Trophoblast cell (in vitro differentiated cells and primary cell): ENCODE measurements around the gene RDH5.

Experiments used
- DNase-seq, 2 donors: peaks; one replicate each; pipeline ENCODE4 v3.0.0-alpha.2; 2016
- H2AFZ ChIP-seq: 2 replicates; pipeline ENCODE4 v1.6.1; 2013; ENCODE audit warnings: low read length, moderate library complexity, mild to moderate bottlenecking; ENCODE audit not compliant: insufficient read depth, poor library complexity
- H2AK5ac ChIP-seq: 2 replicates; pipeline ENCODE4 v1.6.1; 2013; ENCODE audit warnings: mild to moderate bottlenecking, low read length
- H2BK120ac ChIP-seq: 2 replicates; pipeline ENCODE4 v1.6.1; 2013; ENCODE audit warnings: low read length, mild to moderate bottlenecking, moderate library complexity; ENCODE audit not compliant: insufficient read depth, poor library complexity
- H2BK12ac ChIP-seq: 2 replicates; pipeline ENCODE4 v1.6.1; 2013; ENCODE audit warnings: mild to moderate bottlenecking, low read length, moderate library complexity
- H2BK5ac ChIP-seq: 2 replicates; pipeline ENCODE4 v1.6.1; 2013; ENCODE audit warnings: low read length, low read depth, moderate library complexity, mild to moderate bottlenecking; ENCODE audit not compliant: poor library complexity
- H3K14ac ChIP-seq: 2 replicates; pipeline ENCODE4 v1.6.1; 2013; ENCODE audit warnings: mild to moderate bottlenecking, low read length
- H3K18ac ChIP-seq: 2 replicates; pipeline ENCODE4 v1.6.1; 2013; ENCODE audit warnings: mild to moderate bottlenecking, low read length
- H3K23ac ChIP-seq: 2 replicates; pipeline ENCODE4 v1.6.1; 2013; ENCODE audit warnings: low read length
- H3K27ac ChIP-seq: 2 replicates; pipeline ENCODE4 v1.5.1; 2013; ENCODE audit warnings: low read depth, mild to moderate bottlenecking, inconsistent platforms, low read length, moderate library complexity
- H3K27me3 ChIP-seq: 2 replicates; pipeline ENCODE4 v1.6.1; 2013; ENCODE audit warnings: inconsistent platforms, mild to moderate bottlenecking, low read length, moderate library complexity; ENCODE audit not compliant: insufficient read depth
- H3K36me3 ChIP-seq, 2 experiments: 1 replicate in 1 of 2; 2 replicates in 1 of 2; pipeline ENCODE4 v1.6.1; 2013; ENCODE audit warnings: low read length in 2 of 2, mild to moderate bottlenecking in 2 of 2, moderate library complexity in 1 of 2; ENCODE audit not compliant: insufficient read depth in 2 of 2, control insufficient read depth in 1 of 2
- H3K4ac ChIP-seq: 2 replicates; pipeline ENCODE4 v1.6.1; 2013; ENCODE audit warnings: low read depth, mild to moderate bottlenecking, low read length, moderate library complexity
- H3K4me1 ChIP-seq, 2 experiments: 1 replicate in 1 of 2; 2 replicates in 1 of 2; pipeline ENCODE4 v1.6.1; 2013; ENCODE audit warnings: low read length in 2 of 2, mild to moderate bottlenecking in 2 of 2, moderate library complexity in 1 of 2; ENCODE audit not compliant: insufficient read depth in 2 of 2, control insufficient read depth in 1 of 2
- H3K4me2 ChIP-seq: 2 replicates; pipeline ENCODE4 v1.6.1; 2013; ENCODE audit warnings: inconsistent platforms, mild to moderate bottlenecking, low read length, moderate library complexity
- H3K4me3 ChIP-seq: 2 replicates; pipeline ENCODE4 v1.5.1; 2013; ENCODE audit warnings: mild to moderate bottlenecking, low read depth, low read length, inconsistent platforms
- H3K79me1 ChIP-seq: one replicate; pipeline ENCODE4 v1.6.1; 2013; ENCODE audit warnings: low read length
- H3K79me2 ChIP-seq: 2 replicates; pipeline ENCODE4 v1.6.1; 2013; ENCODE audit warnings: low read length, mild to moderate bottlenecking; ENCODE audit not compliant: control insufficient read depth, insufficient read depth, poor library complexity
- H3K9ac ChIP-seq: 2 replicates; pipeline ENCODE4 v1.6.1; 2013; ENCODE audit warnings: mild to moderate bottlenecking, low read length
- H3K9me3 ChIP-seq: 2 replicates; pipeline ENCODE4 v1.6.1; 2013; ENCODE audit warnings: low read depth, mild to moderate bottlenecking, control low read depth, inconsistent platforms, low read length; ENCODE audit not compliant: insufficient read depth
- H4K12ac ChIP-seq: 2 replicates; pipeline ENCODE4 v1.6.1; 2013; ENCODE audit warnings: low read depth, mild to moderate bottlenecking, low read length, moderate library complexity
- H4K8ac ChIP-seq: 2 replicates; pipeline ENCODE4 v1.6.1; 2013; ENCODE audit warnings: low read depth, mild to moderate bottlenecking, low read length, moderate library complexity
- H4K91ac ChIP-seq: one replicate; pipeline ENCODE4 v1.6.1; 2013; ENCODE audit warnings: low read depth, mild to moderate bottlenecking, low read length, moderate library complexity
- WGBS: extraction: QIAGEN DNeasy Blood & Tissue Kit; methylation state at CpG from one replicate; pipeline ENCODE4 v1.1.7; 2013; ENCODE audit warnings: missing lambda C conversion rate; ENCODE audit not compliant: insufficient read length, insufficient coverage; ENCODE audit errors: extremely low coverage; 5-methylcytosine and 5-hydroxymethylcytosine counted together

RDH5 gene

GRCh38 chr12:55746174-55746912, 26.1 kb downstream of the RDH5 start:
- peaks cover 9% of the 10 kb centered on the region for H3K79me2 ChIP-seq
- H4K8ac ChIP-seq = no peak overlapping the region
- no peak overlapping the region for H2BK120ac ChIP-seq
- no peak overlapping the region for H2AK5ac ChIP-seq
- H2BK5ac ChIP-seq = no peak overlapping the region
- H2BK12ac ChIP-seq = no peak overlapping the region
- peaks cover 14% of the 10 kb centered on the region for H3K79me1 ChIP-seq
- no peak overlapping the region for H3K18ac ChIP-seq
- no peak overlapping the region for H3K14ac ChIP-seq
- DNase-seq = no peak
- H3K4ac ChIP-seq = no peak overlapping the region
- H2AFZ ChIP-seq = no peak overlapping the region
- H3K4me2 ChIP-seq = peak overlapping the region; percentile 55
- peaks cover 7 to 21% of the 10 kb centered on the region in 2 experiments for H3K36me3 ChIP-seq
- H4K12ac ChIP-seq = no peak overlapping the region
- no CpG with 5 or more reads among the region's 3 CpGs for WGBS
- H3K4me3 ChIP-seq = no peak overlapping the region
- H3K9ac ChIP-seq = no peak overlapping the region
- no peaks in the 10 kb centered on the region for H3K9me3 ChIP-seq
- no peak overlapping the region for H3K23ac ChIP-seq
- H3K27me3 ChIP-seq = no peaks in the 10 kb centered on the region
- H4K91ac ChIP-seq = no peak overlapping the region
- H3K27ac ChIP-seq = peak overlapping the region; percentile 22
- peaks cover 18 to 27% of the 10 kb centered on the region in 2 experiments for H3K4me1 ChIP-seq

- H3K27ac ChIP-seq = no peak overlapping the region
- peaks cover 7 to 26% of the 10 kb centered on the region in 2 experiments for H3K36me3 ChIP-seq
- H3K4ac ChIP-seq = no peak overlapping the region
- H3K4me2 ChIP-seq = no peak overlapping the region
- no peak overlapping the region for H2AK5ac ChIP-seq
- H2BK12ac ChIP-seq = no peak overlapping the region
- no peak overlapping the region for H4K91ac ChIP-seq
- no peak overlapping the region for H2AFZ ChIP-seq
- peaks cover 14% of the 10 kb centered on the region for H3K79me1 ChIP-seq
- H2BK120ac ChIP-seq = no peak overlapping the region
- H3K18ac ChIP-seq = no peak overlapping the region
- no peak overlapping the region for H2BK5ac ChIP-seq
- H3K4me3 ChIP-seq = no peak overlapping the region
- no peak overlapping the region for H4K8ac ChIP-seq
- no peaks in the 10 kb centered on the region for H3K27me3 ChIP-seq
- no peak overlapping the region for H3K14ac ChIP-seq
- DNase-seq = no peak
- H3K9me3 ChIP-seq = no peaks in the 10 kb centered on the region
- H3K9ac ChIP-seq = no peak overlapping the region
- no peak overlapping the region for H4K12ac ChIP-seq
- H3K79me2 ChIP-seq = peaks cover 9% of the 10 kb centered on the region
- no peak overlapping the region for H3K23ac ChIP-seq
- peaks cover 18 to 25% of the 10 kb centered on the region in 2 experiments for H3K4me1 ChIP-seq
Observed at GRCh38 chr12:55746913-55747231, 26.7 kb downstream of the RDH5 start.

- Histone ChIP-seq H3K79me1 (peaks cover 13% of the 10 kb centered on the region), H3K4me1 (peaks cover 15 to 20% of the 10 kb centered on the region in 2 experiments), H2AFZ (no peak overlapping the region), H2BK12ac (no peak overlapping the region), H2AK5ac (no peak overlapping the region), H3K9ac (no peak overlapping the region), H2BK5ac (no peak overlapping the region), H3K4me3 (no peak overlapping the region), H3K4me2 (no peak overlapping the region), H3K79me2 (peaks cover 9% of the 10 kb centered on the region), H4K12ac (no peak overlapping the region), H2BK120ac (no peak overlapping the region), H3K27me3 (no peaks in the 10 kb centered on the region), H4K8ac (no peak overlapping the region), H3K27ac (no peak overlapping the region), H3K36me3 (peaks cover 11 to 38% of the 10 kb centered on the region in 2 experiments), H3K14ac (no peak overlapping the region), H3K4ac (no peak overlapping the region), H3K18ac (no peak overlapping the region), H3K23ac (no peak overlapping the region), H4K91ac (no peak overlapping the region), H3K9me3 (no peaks in the 10 kb centered on the region)
- WGBS = no CpG with 5 or more reads among the region's 18 CpGs
- DNase-seq = no peak
Observed at GRCh38 chr12:55748230-55748993, 28.2 kb downstream of the RDH5 start.

GRCh38 chr12:55755246-55755645, 35.1 kb downstream of the RDH5 start:
- no peaks in the 10 kb centered on the region for H3K27me3 ChIP-seq
- DNase-seq = no peak
- H3K36me3 ChIP-seq = peaks cover 19 to 58% of the 10 kb centered on the region in 2 experiments
- no peak overlapping the region for H3K4me3 ChIP-seq
- H3K9ac ChIP-seq = no peak overlapping the region
- H4K12ac ChIP-seq = no peak overlapping the region
- H3K9me3 ChIP-seq = no peaks in the 10 kb centered on the region
- H3K79me2 ChIP-seq = no peaks in the 10 kb centered on the region
- no peaks in the 10 kb centered on the region for H3K79me1 ChIP-seq
- H3K4ac ChIP-seq = no peak overlapping the region
- no peaks in the 10 kb centered on the region for H3K4me1 ChIP-seq
- H2BK12ac ChIP-seq = no peak overlapping the region
- no peak overlapping the region for H3K14ac ChIP-seq
- no peak overlapping the region for H3K23ac ChIP-seq
- H2BK120ac ChIP-seq = no peak overlapping the region
- H4K91ac ChIP-seq = no peak overlapping the region
- no peak overlapping the region for H3K4me2 ChIP-seq
- no peak overlapping the region for H4K8ac ChIP-seq
- H2AFZ ChIP-seq = no peak overlapping the region
- no peak overlapping the region for H3K27ac ChIP-seq
- no peak overlapping the region for H2BK5ac ChIP-seq
- no CpG with 5 or more reads among the region's 2 CpGs for WGBS
- H2AK5ac ChIP-seq = no peak overlapping the region
- H3K18ac ChIP-seq = no peak overlapping the region
